ENCODE data around the gene PDCD11. TPM values are rescaled to one million over a fixed set of nuclear protein-coding genes. Genes with fewer than 3 reads are reported as not detected.
"Not testable (repeated sequence)": the region's sequence is repeated elsewhere in the genome, so short reads cannot be mapped to it uniquely, and the experiment has no call there.

PDCD11 gene
- total and polyA plus RNA-seq, 3 experiments from 2014 or later = 16.4 to 91.3 (median 88.5) TPM

GRCh38 chr10:103395754-103396066 is 716 bp upstream of the PDCD11 start:
- Histone ChIP-seq H3K4me3 (ENCODE audit: low read length) (peak overlapping the region; percentile 96), H3K27ac (ENCODE audit: low read depth, low read length) (peak overlapping the region; percentile 76), H3K4me1 (ENCODE audit: insufficient read depth, low read length) (peaks cover 43% of the 10 kb centered on the region), H3K27me3 (ENCODE audit: insufficient read depth, low read length, poor library complexity, severe bottlenecking) (no peaks in the 10 kb centered on the region), H3K36me3 (ENCODE audit: insufficient read depth, low read length) (peaks cover 21% of the 10 kb centered on the region), H3K9me3 (ENCODE audit: low read length) (no peaks in the 10 kb centered on the region)
- POLR2A ChIA-PET = interaction anchor here (0.7 to 1.2 kb wide), 2 partner anchors 27 to 28 kb away, joined by 3 read pairs; partner anchors contain the start of gene TAF5
- CTCF ChIA-PET = interaction anchor here (0.8 to 1.0 kb wide), 2 partner anchors 22 to 27 kb away, joined by 3 read pairs; no protein-coding TSS in a partner anchor
- H3K27ac Mint-ChIP-seq = peak overlapping the region; percentile 72 to 97 (median 94)
- no peaks in the 10 kb centered on the region for H3K27me3 Mint-ChIP-seq
- H3K36me3 Mint-ChIP-seq = peaks cover 0 to 68% (median 5%) of the 10 kb centered on the region in 3 donors
- peak in 1 of 5 donors; percentile 10 for DNase-seq
- H3K4me1 Mint-ChIP-seq = peaks cover 55 to 66% (median 65%) of the 10 kb centered on the region in 3 donors
- H3K9me3 Mint-ChIP-seq = no peaks in the 10 kb centered on the region
- peak overlapping the region; percentile 92 to 99 (median 98) for H3K4me3 Mint-ChIP-seq

DNA sequence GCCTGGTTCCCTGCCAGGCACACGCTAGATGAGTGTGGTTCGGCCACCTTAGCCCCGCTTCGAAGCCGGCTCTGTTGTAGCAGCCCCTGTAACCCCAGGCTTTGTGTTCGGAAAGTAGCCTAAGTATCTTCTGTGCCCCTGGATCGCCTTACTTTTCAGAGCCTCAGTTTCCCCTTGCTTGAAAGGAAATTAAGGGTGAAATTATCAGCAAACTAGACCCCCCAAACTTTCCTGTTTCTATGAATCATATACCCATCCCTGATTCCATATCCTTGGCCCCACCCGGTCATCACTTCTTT is 312 bp downstream of the PDCD11 start:
- peaks cover 55 to 66% (median 65%) of the 10 kb centered on the region in 3 donors for H3K4me1 Mint-ChIP-seq
- peak overlapping the region; percentile 72 to 97 (median 96) for H3K27ac Mint-ChIP-seq
- H3K9me3 ChIP-seq (ENCODE audit: low read length) = no peaks in the 10 kb centered on the region

GRCh38 chr10:103397191-103397825 is 882 bp downstream of the PDCD11 start:
- no peaks in the 10 kb centered on the region for H3K27me3 Mint-ChIP-seq
- H3K27ac Mint-ChIP-seq = peak overlapping the region; percentile 72 to 97 (median 96)
- Histone ChIP-seq H3K36me3 (ENCODE audit: insufficient read depth, low read length) (peaks cover 18% of the 10 kb centered on the region), H3K27ac (ENCODE audit: low read depth, low read length) (peak overlapping the region; percentile 76), H3K4me1 (ENCODE audit: insufficient read depth, low read length) (peaks cover 43% of the 10 kb centered on the region), H3K27me3 (ENCODE audit: insufficient read depth, low read length, poor library complexity, severe bottlenecking) (no peaks in the 10 kb centered on the region), H3K9me3 (ENCODE audit: low read length) (no peaks in the 10 kb centered on the region), H3K4me3 (ENCODE audit: low read length) (peak overlapping the region; percentile 96)
- H3K9me3 Mint-ChIP-seq = no peaks in the 10 kb centered on the region
- DNase-seq = peak in 1 of 5 donors; percentile 18
- ChIA-PET CTCF (interaction anchor here (0.7 kb wide), 1 partner anchor 586 kb away, joined by 3 read pairs; no protein-coding TSS in a partner anchor), POLR2A (interaction anchor here (0.5 to 0.7 kb wide), 2 partner anchors 49 to 76 kb away, joined by 3 to 10 read pairs; no protein-coding TSS in a partner anchor)
- peaks cover 55 to 66% (median 65%) of the 10 kb centered on the region in 3 donors for H3K4me1 Mint-ChIP-seq
- H3K36me3 Mint-ChIP-seq = peaks cover 0 to 67% (median 5%) of the 10 kb centered on the region in 3 donors
- peak overlapping the region; percentile 92 to 99 (median 98) for H3K4me3 Mint-ChIP-seq

More for the DNA sequence above, 312 bp downstream of the PDCD11 start:
- H3K4me3 Mint-ChIP-seq = peak overlapping the region; percentile 92 to 99 (median 98)
- H3K4me3 ChIP-seq (ENCODE audit: low read length) = peak overlapping the region; percentile 96
- POLR2A ChIA-PET = interaction anchor here (0.5 kb wide), 1 partner anchor 49 kb away, joined by 10 read pairs; no protein-coding TSS in a partner anchor
- CTCF ChIA-PET = no interaction called here
- DNase-seq = no peak
- H3K27me3 ChIP-seq (ENCODE audit: insufficient read depth, low read length, poor library complexity, severe bottlenecking) = no peaks in the 10 kb centered on the region
- no peaks in the 10 kb centered on the region for H3K27me3 Mint-ChIP-seq
- H3K36me3 Mint-ChIP-seq = peaks cover 0 to 66% (median 5%) of the 10 kb centered on the region in 3 donors
- peak overlapping the region; percentile 76 for H3K27ac ChIP-seq (ENCODE audit: low read depth, low read length)
- H3K9me3 Mint-ChIP-seq = no peaks in the 10 kb centered on the region
- peaks cover 43% of the 10 kb centered on the region for H3K4me1 ChIP-seq (ENCODE audit: insufficient read depth, low read length)
- peaks cover 18% of the 10 kb centered on the region for H3K36me3 ChIP-seq (ENCODE audit: insufficient read depth, low read length)

DNA sequence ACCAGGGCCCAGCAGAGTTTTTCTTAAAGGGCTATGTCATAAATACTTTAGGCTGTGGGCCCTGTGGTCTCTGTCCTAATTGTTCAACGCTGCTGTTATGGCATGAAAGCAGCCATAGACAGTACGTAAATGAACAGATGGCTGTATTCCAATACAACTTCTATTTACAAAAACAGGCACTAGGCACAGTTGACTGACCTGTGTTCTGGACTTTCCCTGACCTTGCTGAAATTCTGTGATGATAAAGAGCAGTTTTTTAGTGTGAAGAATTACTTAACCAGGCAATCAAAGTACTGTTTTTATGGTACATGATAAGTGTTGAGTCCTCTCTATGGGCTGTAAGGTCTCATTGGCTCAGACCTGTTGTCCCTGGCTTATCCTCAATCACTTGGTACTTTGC is 17.1 kb downstream of the PDCD11 start:
- Histone ChIP-seq H3K36me3 (ENCODE audit: insufficient read depth, low read length) (peaks cover 62% of the 10 kb centered on the region), H3K27ac (ENCODE audit: low read depth, low read length) (no peak overlapping the region), H3K4me1 (ENCODE audit: insufficient read depth, low read length) (no peaks in the 10 kb centered on the region), H3K9me3 (ENCODE audit: low read length) (no peaks in the 10 kb centered on the region), H3K4me3 (ENCODE audit: low read length) (no peak overlapping the region), H3K27me3 (ENCODE audit: insufficient read depth, low read length, poor library complexity, severe bottlenecking) (no peaks in the 10 kb centered on the region)
- ChIA-PET CTCF (interaction anchor here (10.1 kb wide), 1 partner anchor 75 kb away, joined by 203 read pairs; the partner anchor contains the start of gene NEURL1), POLR2A (no interaction called here)
- no peaks in the 10 kb centered on the region for H3K9me3 Mint-ChIP-seq
- H3K27me3 Mint-ChIP-seq = no peaks in the 10 kb centered on the region
- peaks cover 0 to 7% (median 0%) of the 10 kb centered on the region in 3 donors for H3K4me1 Mint-ChIP-seq
- no peak overlapping the region for H3K4me3 Mint-ChIP-seq
- no peak for DNase-seq
- H3K27ac Mint-ChIP-seq = no peak overlapping the region
- peaks cover 7 to 86% (median 41%) of the 10 kb centered on the region in 3 donors for H3K36me3 Mint-ChIP-seq

DNA sequence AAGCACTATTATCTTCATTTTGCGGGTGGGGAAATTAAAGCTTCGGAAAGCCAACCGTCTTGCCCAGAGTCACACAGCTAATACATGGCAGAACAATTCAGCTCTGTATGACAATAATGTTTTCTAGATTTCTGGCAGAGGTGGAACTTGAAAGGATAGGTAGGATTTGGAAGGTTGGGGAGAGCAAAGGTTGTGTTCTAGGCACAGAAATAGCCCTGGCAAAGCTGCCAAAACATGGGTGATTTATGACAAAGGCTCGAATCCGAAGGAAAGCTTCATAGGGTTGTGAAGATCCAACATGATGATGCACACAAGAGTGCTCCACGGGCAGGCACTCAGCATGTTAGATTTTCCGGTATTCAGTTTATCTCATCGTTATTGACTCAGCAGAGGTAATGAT is 19.2 kb downstream of the PDCD11 start:
- Histone ChIP-seq H3K9me3 (ENCODE audit: low read length) (no peaks in the 10 kb centered on the region), H3K36me3 (ENCODE audit: insufficient read depth, low read length) (peaks cover 72% of the 10 kb centered on the region), H3K27me3 (ENCODE audit: insufficient read depth, low read length, poor library complexity, severe bottlenecking) (no peaks in the 10 kb centered on the region), H3K27ac (ENCODE audit: low read depth, low read length) (no peak overlapping the region), H3K4me1 (ENCODE audit: insufficient read depth, low read length) (no peaks in the 10 kb centered on the region), H3K4me3 (ENCODE audit: low read length) (no peak overlapping the region)
- Mint-ChIP-seq H3K36me3 (peaks cover 7 to 86% (median 42%) of the 10 kb centered on the region in 3 donors), H3K4me1 (peaks cover 0 to 7% (median 0%) of the 10 kb centered on the region in 3 donors), H3K9me3 (no peaks in the 10 kb centered on the region), H3K27ac (no peak overlapping the region), H3K27me3 (no peaks in the 10 kb centered on the region), H3K4me3 (no peak overlapping the region)
- no peak for DNase-seq
- ChIA-PET CTCF (interaction anchor here (1.0 to 10.1 kb wide), 10 partner anchors 9 to 127 kb away, joined by 3 to 203 read pairs (median 10); partner anchors contain the start of genes CALHM2, CALHM3 and NEURL1), POLR2A (no interaction called here)

DNA sequence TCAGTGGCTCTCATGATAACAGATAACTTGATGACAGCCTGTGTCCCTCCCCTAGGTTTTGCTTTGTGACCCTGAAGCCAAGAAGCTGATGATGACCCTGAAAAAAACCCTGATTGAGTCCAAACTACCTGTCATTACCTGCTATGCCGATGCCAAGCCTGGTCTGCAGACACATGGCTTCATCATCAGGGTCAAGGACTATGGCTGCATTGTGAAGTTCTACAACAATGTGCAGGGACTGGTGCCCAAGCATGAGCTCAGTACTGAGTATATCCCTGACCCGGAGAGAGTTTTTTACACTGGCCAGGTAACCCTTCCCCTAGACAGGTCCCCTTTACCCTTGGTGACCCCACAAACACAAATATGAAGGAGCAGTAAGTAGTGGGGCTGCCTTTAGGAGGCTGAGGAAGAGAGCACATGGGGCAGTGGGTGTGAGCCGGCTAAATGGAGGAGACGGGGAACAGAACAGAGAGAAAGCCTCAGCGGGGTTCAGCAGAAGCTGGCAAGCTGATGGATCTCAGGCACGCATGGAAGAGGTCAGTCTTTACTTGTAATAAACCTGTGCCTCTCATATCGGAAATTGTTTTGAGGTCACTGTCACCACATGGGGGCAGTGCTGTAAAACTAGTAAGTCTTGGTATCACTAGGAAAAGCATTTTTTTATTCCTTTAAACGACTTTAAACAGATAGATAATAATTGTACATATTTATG is 20.2 kb downstream of the PDCD11 start:
- peak; percentile 45 to 73 (median 51) for DNase-seq
- H3K27me3 ChIP-seq (ENCODE audit: insufficient read depth, low read length, poor library complexity, severe bottlenecking) = no peaks in the 10 kb centered on the region
- H3K36me3 ChIP-seq (ENCODE audit: insufficient read depth, low read length) = peaks cover 80% of the 10 kb centered on the region
- peaks cover 0 to 7% (median 0%) of the 10 kb centered on the region in 3 donors for H3K4me1 Mint-ChIP-seq
- peak overlapping the region in 4 of 8 donors; percentile 17 to 85 (median 64) for H3K27ac Mint-ChIP-seq
- POLR2A ChIA-PET = interaction anchor here (0.5 kb wide), 1 partner anchor 168 kb away, joined by 3 read pairs; no protein-coding TSS in a partner anchor
- H3K4me3 Mint-ChIP-seq = no peak overlapping the region
- H3K4me3 ChIP-seq (ENCODE audit: low read length) = no peak overlapping the region
- no peaks in the 10 kb centered on the region for H3K9me3 ChIP-seq (ENCODE audit: low read length)
- no peaks in the 10 kb centered on the region for H3K27me3 Mint-ChIP-seq
- peaks cover 10 to 91% (median 46%) of the 10 kb centered on the region in 3 donors for H3K36me3 Mint-ChIP-seq
- H3K9me3 Mint-ChIP-seq = no peaks in the 10 kb centered on the region
- no peaks in the 10 kb centered on the region for H3K4me1 ChIP-seq (ENCODE audit: insufficient read depth, low read length)
- no peak overlapping the region for H3K27ac ChIP-seq (ENCODE audit: low read depth, low read length)
- CTCF ChIA-PET = interaction anchor here (0.7 to 10.1 kb wide), 20 partner anchors 10 to 146 kb away, joined by 3 to 203 read pairs (median 5); partner anchors contain the start of genes ATP5MK, CALHM2, CALHM3 and NEURL1

DNA sequence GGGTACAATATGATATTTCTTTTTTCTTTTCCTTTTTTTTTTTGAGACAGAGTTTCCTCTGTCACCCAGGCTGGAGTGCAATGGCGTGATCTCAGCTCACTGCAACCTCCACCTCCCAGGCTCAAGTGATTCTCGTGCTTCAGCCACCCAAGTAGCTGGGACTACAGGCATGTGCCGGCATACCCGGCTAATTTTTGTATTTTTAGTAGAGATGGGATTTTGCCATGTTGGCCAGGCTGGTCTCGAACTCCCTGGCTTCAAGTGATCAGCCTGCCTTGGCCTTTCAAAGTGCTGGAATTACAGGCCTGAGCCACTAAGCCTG is 20.7 kb downstream of the PDCD11 start:
- H3K4me3 ChIP-seq (ENCODE audit: low read length); H3K4me1 Mint-ChIP-seq; H3K4me3 Mint-ChIP-seq; DNase-seq; H3K9me3 ChIP-seq (ENCODE audit: low read length); H3K4me1 ChIP-seq (ENCODE audit: insufficient read depth, low read length); H3K27ac ChIP-seq (ENCODE audit: low read depth, low read length); H3K27me3 Mint-ChIP-seq; H3K27me3 ChIP-seq (ENCODE audit: insufficient read depth, low read length, poor library complexity, severe bottlenecking); H3K9me3 Mint-ChIP-seq: not testable (repeated sequence)
- H3K27ac Mint-ChIP-seq = peak overlapping the region in 1 of 8 donors; percentile 52
- ChIA-PET POLR2A (interaction anchor here (0.5 to 1.1 kb wide), 2 partner anchors 33 to 167 kb away, joined by 3 to 4 read pairs; no protein-coding TSS in a partner anchor), CTCF (interaction anchor here (0.7 to 10.1 kb wide), 19 partner anchors 10 to 146 kb away, joined by 3 to 203 read pairs (median 5); partner anchors contain the start of genes ATP5MK, CALHM2, CALHM3 and NEURL1)
- peaks cover 10 to 90% (median 46%) of the 10 kb centered on the region in 3 donors for H3K36me3 Mint-ChIP-seq
- peaks cover 80% of the 10 kb centered on the region for H3K36me3 ChIP-seq (ENCODE audit: insufficient read depth, low read length)
